HG03095 (cell line): ENCODE data around the gene CA7.
A peak's percentile ranks its signal among the peaks of the same experiment; 100 is the strongest.

Experiments
- ATAC-seq: cut with Tn5 transposase; IDR thresholded peaks from one replicate; pipeline ENCODE4 v1.9.1; 2021; ENCODE audit warnings: moderate library complexity; ENCODE audit not compliant: unreplicated experiment

The CA7 gene

GRCh38 chr16:66872943-66873684, 28.9 kb downstream of the CA7 start:
- peak; percentile 79 for ATAC-seq

GRCh38 chr16:66873685-66874055, 29.5 kb downstream of the CA7 start:
- ATAC-seq: no peak

GRCh38 chr16:66874079-66874775, 30.0 kb downstream of the CA7 start:
- no peak for ATAC-seq

- ATAC-seq: no peak
Measured at GRCh38 chr16:66878067-66878466, 33.9 kb downstream of the CA7 start.

- ATAC-seq: peak; percentile 95
Measured at GRCh38 chr16:66880288-66881013, 36.2 kb downstream of the CA7 start, which contains the start of gene PDP2. TSS of gene PDP2 (plus strand) at chr16:66880515. CDS start at chr16:66884285, 3,770 bp downstream.

GRCh38 chr16:66881014-66881417, 36.8 kb downstream of the CA7 start:
- ATAC-seq: no peak

- ATAC-seq: no peak
Measured at GRCh38 chr16:66881560-66881959, 37.3 kb downstream of the CA7 start.

GRCh38 chr16:66881964-66882508, 37.8 kb downstream of the CA7 start:
- ATAC-seq: no peak

- no peak for ATAC-seq
Measured at GRCh38 chr16:66882702-66883101, 38.5 kb downstream of the CA7 start.

GRCh38 chr16:66885491-66885890, 41.3 kb downstream of the CA7 start:
- no peak for ATAC-seq

- no peak for ATAC-seq
Measured at GRCh38 chr16:66886321-66886720, 42.1 kb downstream of the CA7 start.

GRCh38 chr16:66886914-66887313, 42.7 kb downstream of the CA7 start:
- ATAC-seq: no peak

- ATAC-seq: no peak
Measured at GRCh38 chr16:66888647-66889615, 44.7 kb downstream of the CA7 start.

GRCh38 chr16:66889622-66890021, 45.4 kb downstream of the CA7 start:
- no peak for ATAC-seq

- ATAC-seq: no peak
Measured at GRCh38 chr16:66890799-66891198, 46.6 kb downstream of the CA7 start.

GRCh38 chr16:66891360-66891759, 47.1 kb downstream of the CA7 start:
- no peak for ATAC-seq

GRCh38 chr16:66891797-66892196, 47.6 kb downstream of the CA7 start:
- ATAC-seq: no peak

- no peak for ATAC-seq
Measured at GRCh38 chr16:66894055-66894454, 49.8 kb downstream of the CA7 start.

GRCh38 chr16:66894948-66895688, 50.9 kb downstream of the CA7 start:
- ATAC-seq: no peak

- ATAC-seq: no peak
Measured at GRCh38 chr16:66895689-66895979, 51.4 kb downstream of the CA7 start.
